ENCODE data around the gene CHAC1. TPM values are rescaled to one million over a fixed set of nuclear protein-coding genes. Genes with fewer than 3 reads are reported as not detected.

Gene CHAC1
- total RNA-seq, 1 donor from 2014 or later = 14.3 TPM

DNA sequence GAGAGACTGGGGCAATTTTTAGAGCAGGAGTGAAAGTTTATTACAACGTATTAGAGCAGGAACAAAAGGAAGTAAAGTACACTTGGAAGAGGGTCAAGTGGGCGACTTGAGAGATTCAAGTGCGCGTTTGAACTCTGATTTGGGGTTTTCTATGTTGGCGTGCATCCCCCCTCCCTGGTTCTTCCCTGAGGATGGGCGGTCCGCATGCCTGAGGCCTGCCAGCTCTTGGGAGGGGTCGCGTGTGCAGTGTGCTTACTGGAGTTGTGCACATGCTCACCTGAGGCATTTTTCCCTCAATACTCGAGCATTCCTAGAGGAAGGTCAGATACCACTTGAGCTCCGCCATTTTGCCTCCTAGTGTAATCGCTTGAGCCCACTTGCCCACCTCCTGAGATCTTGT is 10.4 kb upstream of the CHAC1 start:
- TF ChIP-seq, protein P1, sequence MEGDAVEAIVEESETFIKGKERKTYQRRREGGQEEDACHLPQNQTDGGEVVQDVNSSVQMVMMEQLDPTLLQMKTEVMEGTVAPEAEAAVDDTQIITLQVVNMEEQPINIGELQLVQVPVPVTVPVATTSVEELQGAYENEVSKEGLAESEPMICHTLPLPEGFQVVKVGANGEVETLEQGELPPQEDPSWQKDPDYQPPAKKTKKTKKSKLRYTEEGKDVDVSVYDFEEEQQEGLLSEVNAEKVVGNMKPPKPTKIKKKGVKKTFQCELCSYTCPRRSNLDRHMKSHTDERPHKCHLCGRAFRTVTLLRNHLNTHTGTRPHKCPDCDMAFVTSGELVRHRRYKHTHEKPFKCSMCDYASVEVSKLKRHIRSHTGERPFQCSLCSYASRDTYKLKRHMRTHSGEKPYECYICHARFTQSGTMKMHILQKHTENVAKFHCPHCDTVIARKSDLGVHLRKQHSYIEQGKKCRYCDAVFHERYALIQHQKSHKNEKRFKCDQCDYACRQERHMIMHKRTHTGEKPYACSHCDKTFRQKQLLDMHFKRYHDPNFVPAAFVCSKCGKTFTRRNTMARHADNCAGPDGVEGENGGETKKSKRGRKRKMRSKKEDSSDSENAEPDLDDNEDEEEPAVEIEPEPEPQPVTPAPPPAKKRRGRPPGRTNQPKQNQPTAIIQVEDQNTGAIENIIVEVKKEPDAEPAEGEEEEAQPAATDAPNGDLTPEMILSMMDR (conservative IDR thresholded peaks at IDR 0.05; ENCODE audit: low read depth, low read length) = no peak
- H3K4me3 ChIP-seq (ENCODE audit: low read depth, low read length) = no peak overlapping the region
- no peak for DNase-seq (ENCODE audit: low read depth)

DNA sequence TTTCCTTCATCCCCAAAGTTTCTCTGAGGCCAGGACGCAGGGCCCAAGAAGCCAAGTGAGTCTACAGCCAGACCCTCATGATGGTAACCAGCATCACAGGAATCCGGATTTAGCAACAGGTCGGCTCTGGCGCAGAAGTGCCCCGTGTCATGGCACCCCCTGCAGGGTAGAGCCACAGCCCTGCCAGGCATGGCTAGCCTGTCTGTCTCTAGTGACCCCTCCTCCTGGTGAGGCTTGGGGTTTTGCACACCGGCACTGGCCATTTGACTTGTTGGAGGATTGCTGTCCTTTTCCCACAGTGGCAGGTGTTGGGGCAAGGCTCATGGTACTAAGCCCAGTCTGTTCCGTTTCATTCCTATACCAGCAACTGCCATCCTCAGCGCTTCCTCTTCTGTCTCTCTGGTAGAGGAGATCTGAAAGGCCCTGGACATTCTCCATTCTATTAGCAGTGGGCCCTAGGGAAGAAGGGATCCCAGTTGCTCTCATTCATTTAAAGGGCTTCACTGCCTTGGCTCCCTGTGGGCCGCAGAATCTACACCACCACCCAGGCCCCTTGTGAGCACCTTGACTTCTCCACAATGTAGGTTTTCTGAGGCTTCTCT is 9.4 kb upstream of the CHAC1 start:
- TF ChIP-seq, protein P1 (conservative IDR thresholded peaks at IDR 0.05; ENCODE audit: low read depth, low read length) = no peak
- no peak overlapping the region for H3K4me3 ChIP-seq (ENCODE audit: low read depth, low read length)
- no peak for DNase-seq (ENCODE audit: low read depth)

DNA sequence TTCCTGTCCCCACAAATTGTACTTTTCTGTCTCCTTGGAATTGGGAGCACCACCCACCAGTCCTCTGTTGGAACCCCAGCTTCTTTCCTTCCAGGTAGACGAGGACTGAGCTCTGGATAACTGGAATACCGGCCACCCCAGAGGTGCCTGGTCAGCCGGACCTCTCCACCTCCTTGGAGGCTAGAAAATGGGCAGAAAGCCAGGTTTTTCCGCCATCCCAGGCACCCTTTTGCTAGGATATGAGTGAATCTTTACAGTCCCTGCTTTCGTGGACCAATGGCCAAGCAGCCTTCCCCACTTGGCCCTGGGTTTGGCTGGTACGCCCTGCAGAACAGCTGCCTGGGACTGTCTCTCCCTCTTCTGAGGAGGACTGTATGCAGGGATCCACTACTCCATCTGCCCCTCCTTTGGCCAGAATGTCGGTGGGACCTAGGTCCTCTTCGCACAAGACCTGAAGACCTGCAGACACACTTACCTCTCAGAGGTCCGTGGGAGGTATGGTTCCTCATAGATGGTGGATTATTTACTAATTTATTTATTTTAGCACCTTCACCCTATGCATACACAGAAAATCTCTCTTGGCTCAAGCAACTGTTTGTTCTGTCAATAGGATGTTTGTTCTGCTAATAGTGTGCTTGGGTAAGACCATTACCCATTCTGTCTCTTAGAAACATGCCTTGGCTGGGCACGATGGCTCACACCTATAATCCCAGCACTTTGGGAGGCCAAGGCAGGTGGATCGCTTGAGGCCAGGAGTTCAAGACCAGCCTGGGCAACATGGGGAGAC is 8.6 kb upstream of the CHAC1 start:
- no peak for DNase-seq (ENCODE audit: low read depth)
- H3K4me3 ChIP-seq (ENCODE audit: low read depth, low read length) = no peak overlapping the region
- TF ChIP-seq, protein P1 (conservative IDR thresholded peaks at IDR 0.05; ENCODE audit: low read depth, low read length) = no peak

DNA sequence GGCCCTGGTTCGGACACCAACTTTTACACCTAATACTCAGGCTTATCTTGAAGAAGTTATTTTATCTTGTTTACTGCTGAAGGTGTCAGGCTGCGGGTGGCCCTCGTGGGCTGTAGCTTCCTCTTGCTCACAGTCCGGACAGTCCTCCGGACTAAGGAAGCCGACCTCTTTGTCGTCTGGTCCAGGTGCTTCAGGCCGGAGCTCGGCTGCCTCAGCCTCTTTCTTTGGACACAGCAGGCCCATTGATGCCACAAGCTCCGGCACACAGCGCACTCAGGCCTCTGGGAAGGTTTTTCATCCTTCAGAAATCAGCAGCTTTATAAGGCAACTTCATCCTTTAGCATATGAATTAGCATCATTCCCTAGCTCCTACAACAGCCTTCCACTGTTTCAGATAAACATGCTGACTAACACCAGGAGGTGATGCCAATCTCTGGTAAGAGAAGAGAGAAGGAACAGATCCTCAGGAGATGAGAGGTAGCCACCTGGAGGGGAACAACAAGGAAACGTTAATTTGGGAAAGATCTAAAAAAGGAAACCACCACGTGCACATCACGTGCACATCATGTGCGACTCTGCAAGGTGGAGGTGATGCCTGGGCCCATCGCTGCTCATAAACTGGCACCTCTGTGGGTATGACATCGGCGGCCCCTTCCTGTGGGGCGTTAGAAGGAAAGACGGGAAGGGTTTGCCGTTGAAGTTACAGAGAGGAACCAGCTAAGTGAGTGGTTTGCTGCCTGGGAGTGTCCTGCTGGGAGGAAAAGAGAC is 4.4 kb upstream of the CHAC1 start:
- DNase-seq (ENCODE audit: low read depth) = no peak
- TF ChIP-seq, protein P1 (conservative IDR thresholded peaks at IDR 0.05; ENCODE audit: low read depth, low read length) = no peak
- no peak overlapping the region for H3K4me3 ChIP-seq (ENCODE audit: low read depth, low read length)

DNA sequence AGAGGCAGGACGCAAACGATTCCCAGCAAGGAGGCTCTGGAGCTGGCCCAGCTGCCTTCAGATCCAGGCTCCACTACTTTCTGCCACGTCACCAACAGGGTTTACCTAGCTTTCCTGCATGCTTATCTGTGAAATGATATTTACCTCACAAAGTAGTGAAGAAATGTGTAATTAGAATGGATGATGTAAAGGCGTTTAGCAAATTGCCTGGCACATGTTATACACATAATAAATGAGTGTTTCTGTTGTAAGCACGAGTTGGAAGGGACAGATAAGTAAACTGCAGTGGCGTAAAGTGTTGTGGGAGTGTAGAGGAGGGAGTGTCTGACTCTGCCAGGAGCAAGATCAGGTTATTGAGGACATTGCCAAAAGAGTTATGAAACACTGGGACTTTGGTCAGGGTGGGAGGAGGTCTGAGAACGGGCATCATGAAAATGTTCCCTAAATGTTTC is 3.5 kb upstream of the CHAC1 start:
- TF ChIP-seq, protein P1 (conservative IDR thresholded peaks at IDR 0.05; ENCODE audit: low read depth, low read length) = no peak
- DNase-seq (ENCODE audit: low read depth) = no peak
- no peak overlapping the region for H3K4me3 ChIP-seq (ENCODE audit: low read depth, low read length)

DNA sequence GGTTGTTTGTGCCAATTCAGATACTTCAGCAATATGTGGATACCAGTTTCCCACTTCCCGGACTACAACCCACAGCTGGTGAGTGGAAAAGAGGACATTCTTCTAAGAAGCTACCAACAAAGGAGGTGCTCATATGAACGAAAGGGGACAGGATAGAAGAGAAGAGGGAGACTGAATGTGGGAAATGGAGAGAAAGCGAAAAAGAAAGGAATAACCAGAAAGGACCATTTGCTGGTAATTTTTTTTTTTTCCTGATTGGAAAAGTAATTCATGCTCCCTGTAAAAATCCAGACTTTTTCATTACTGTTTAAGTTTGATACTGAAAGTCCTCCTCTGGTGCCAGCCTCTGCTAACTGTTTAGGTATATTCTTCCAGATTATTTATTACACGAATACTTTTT is 1.5 kb upstream of the CHAC1 start:
- TF ChIP-seq, protein P1 (conservative IDR thresholded peaks at IDR 0.05; ENCODE audit: low read depth, low read length) = no peak
- H3K4me3 ChIP-seq (ENCODE audit: low read depth, low read length) = no peak overlapping the region
- DNase-seq (ENCODE audit: low read depth) = no peak
